ENCODE measurements around the gene CCER1. TPM values are rescaled to one million over a fixed set of nuclear protein-coding genes. Genes with fewer than 3 reads are reported as not detected.

Gene CCER1
- total RNA-seq, 1 donor from 2014 or later, result not detected

DNA sequence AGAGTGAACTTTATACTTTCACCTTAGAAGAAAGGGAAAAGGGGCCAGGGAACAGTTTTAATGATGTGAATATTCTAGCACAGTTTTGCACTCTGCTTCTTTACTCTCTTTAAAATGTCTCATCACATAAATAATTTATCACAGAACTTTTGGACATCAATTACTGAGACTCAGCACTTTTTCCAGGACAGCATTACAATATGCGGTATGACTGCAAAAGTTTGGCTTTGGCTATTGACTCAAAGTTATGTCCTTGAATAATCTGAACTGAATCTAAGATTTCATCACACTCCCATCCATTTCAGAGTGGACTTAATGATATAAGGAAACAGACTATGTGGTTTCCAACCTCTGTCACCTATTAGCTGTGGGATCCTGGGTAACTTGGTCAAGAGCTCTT is 11.7 kb downstream of the CCER1 start:
- Histone ChIP-seq H3K27ac (replicated peaks) (no peak overlapping the region), H3K9me3 (replicated peaks) (no peaks in the 10 kb centered on the region), H3K36me3 (no peaks in the 10 kb centered on the region), H3K27me3 (ENCODE audit: low read depth) (no peaks in the 10 kb centered on the region), H3K4me1 (no peaks in the 10 kb centered on the region), H3K4me3 (no peak overlapping the region)
- no peak for DNase-seq
- TF ChIP-seq, protein P1, sequence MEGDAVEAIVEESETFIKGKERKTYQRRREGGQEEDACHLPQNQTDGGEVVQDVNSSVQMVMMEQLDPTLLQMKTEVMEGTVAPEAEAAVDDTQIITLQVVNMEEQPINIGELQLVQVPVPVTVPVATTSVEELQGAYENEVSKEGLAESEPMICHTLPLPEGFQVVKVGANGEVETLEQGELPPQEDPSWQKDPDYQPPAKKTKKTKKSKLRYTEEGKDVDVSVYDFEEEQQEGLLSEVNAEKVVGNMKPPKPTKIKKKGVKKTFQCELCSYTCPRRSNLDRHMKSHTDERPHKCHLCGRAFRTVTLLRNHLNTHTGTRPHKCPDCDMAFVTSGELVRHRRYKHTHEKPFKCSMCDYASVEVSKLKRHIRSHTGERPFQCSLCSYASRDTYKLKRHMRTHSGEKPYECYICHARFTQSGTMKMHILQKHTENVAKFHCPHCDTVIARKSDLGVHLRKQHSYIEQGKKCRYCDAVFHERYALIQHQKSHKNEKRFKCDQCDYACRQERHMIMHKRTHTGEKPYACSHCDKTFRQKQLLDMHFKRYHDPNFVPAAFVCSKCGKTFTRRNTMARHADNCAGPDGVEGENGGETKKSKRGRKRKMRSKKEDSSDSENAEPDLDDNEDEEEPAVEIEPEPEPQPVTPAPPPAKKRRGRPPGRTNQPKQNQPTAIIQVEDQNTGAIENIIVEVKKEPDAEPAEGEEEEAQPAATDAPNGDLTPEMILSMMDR (IDR thresholded peaks at IDR 0.05; ENCODE audit: borderline replicate concordance), result no peak
- intact Hi-C loops (cut with micrococcal nuclease), result no loop called here

DNA sequence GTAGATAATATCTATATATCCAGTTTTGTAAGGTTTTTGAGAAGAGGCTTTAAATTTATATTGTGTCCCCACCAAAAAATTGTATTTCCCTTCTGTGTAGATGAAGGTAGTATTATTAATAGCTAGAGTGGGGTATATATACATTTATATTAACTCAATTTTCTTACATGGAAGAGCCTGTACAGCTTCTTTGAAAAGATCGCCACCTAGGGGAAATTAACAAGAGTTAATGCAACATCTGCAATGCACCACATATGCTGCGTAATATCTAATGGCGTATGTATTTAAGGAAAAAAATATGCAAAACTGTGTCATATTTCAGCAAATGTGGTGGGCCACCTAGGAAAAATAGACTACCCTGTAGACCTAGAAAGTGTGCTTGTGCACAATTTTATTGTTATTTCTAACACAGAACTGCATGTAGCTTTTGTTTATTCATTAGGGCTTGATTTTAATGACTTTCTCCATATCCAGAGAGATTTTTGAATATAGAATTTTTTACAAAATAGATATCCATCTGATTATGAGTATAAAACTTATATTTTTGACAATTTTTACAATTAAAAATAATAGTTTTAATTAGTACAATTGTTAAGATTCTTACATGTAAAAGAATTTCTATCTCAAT is 14.0 kb downstream of the CCER1 start:
- H3K4me3 ChIP-seq, result no peak overlapping the region
- TF ChIP-seq, protein P1 (IDR thresholded peaks at IDR 0.05; ENCODE audit: borderline replicate concordance), result peak; percentile 67
- H3K36me3 ChIP-seq, result no peaks in the 10 kb centered on the region
- H3K4me1 ChIP-seq, result no peaks in the 10 kb centered on the region
- H3K27me3 ChIP-seq (ENCODE audit: low read depth), result no peaks in the 10 kb centered on the region
- no peak for DNase-seq
- intact Hi-C loops (cut with micrococcal nuclease), result no loop called here
- no peaks in the 10 kb centered on the region for H3K9me3 ChIP-seq (replicated peaks)
- no peak overlapping the region for H3K27ac ChIP-seq (replicated peaks)

DNA sequence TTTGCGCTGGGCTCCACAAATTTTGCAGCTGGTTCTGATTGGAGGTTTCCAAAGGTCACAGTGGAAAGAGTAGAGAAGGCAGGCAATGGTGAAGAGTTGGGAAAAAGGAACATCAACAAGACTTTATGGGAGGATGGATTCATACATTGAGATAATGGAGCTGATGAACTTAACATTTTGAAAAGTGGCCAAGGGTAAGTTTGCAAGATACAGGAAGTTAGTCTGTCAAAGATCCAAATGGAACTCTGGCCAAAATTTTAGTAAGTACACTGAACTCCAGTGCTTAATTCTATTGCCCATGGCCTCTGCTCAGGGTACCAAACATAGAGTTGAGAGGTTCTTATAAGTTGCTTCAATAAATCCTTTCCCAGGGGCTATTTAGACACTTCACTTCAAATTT is 15.6 kb downstream of the CCER1 start:
- DNase-seq, result no peak
- no peaks in the 10 kb centered on the region for H3K27me3 ChIP-seq (ENCODE audit: low read depth)
- H3K9me3 ChIP-seq (replicated peaks), result no peaks in the 10 kb centered on the region
- intact Hi-C loops (cut with micrococcal nuclease), result no loop called here
- H3K27ac ChIP-seq (replicated peaks), result no peak overlapping the region
- no peak overlapping the region for H3K4me3 ChIP-seq
- H3K36me3 ChIP-seq, result no peaks in the 10 kb centered on the region
- no peaks in the 10 kb centered on the region for H3K4me1 ChIP-seq
- TF ChIP-seq, protein P1 (IDR thresholded peaks at IDR 0.05; ENCODE audit: borderline replicate concordance), result no peak

DNA sequence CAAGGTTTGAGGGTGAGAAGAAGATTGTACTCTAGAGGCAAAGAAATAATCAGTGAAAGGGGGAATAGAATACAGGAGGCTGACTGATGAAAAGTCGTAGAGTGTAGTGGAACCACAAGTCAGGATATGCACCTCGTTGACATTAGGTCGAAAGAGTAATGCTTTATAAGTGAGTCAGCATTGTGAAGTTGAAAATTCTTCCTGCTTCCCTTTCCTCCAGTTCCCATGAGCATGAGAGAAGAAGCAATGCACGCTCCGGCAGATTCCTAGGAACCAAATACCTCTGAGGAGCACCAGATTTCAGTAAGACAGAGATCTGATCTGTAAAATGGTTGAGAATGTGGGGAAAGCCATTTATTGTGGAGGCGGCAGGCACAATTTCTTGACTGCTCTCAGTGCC is 16.5 kb downstream of the CCER1 start:
- DNase-seq, result no peak
- TF ChIP-seq, protein P1 (IDR thresholded peaks at IDR 0.05; ENCODE audit: borderline replicate concordance), result no peak
- H3K27me3 ChIP-seq (ENCODE audit: low read depth), result no peaks in the 10 kb centered on the region
- no peaks in the 10 kb centered on the region for H3K4me1 ChIP-seq
- no peak overlapping the region for H3K4me3 ChIP-seq
- no peaks in the 10 kb centered on the region for H3K36me3 ChIP-seq
- intact Hi-C loops (cut with micrococcal nuclease), result no loop called here
- H3K9me3 ChIP-seq (replicated peaks), result no peaks in the 10 kb centered on the region
- no peak overlapping the region for H3K27ac ChIP-seq (replicated peaks)

DNA sequence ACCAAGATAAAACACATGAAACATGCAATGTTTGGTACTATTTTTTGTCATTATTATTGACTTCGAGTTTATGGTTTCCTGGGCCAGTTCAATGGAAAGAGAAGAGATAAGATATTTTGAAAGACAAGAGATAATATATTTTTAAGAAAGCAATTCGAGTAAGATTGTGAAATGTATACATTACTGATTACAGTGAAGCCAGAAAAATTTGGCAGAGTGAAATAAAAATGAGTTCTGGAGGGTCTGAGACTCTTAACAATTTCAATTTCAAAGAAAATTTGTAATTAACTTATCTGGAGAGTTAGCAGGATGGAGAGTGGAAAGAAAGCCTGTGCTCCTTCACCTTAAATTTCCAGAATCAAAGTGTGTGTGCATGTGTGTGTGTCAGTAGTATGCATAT is 17.3 kb downstream of the CCER1 start:
- H3K27me3 ChIP-seq (ENCODE audit: low read depth), result no peaks in the 10 kb centered on the region
- no peaks in the 10 kb centered on the region for H3K36me3 ChIP-seq
- H3K27ac ChIP-seq (replicated peaks), result no peak overlapping the region
- H3K4me1 ChIP-seq, result no peaks in the 10 kb centered on the region
- intact Hi-C loops (cut with micrococcal nuclease), result no loop called here
- peaks cover 4% of the 10 kb centered on the region for H3K9me3 ChIP-seq (replicated peaks)
- TF ChIP-seq, protein P1 (IDR thresholded peaks at IDR 0.05; ENCODE audit: borderline replicate concordance), result no peak
- DNase-seq, result no peak
- H3K4me3 ChIP-seq, result no peak overlapping the region
